NCI-H1930 (cell line): Measurements from ENCODE around the gene CYP2A7.
"Not testable (repeated sequence)": the region's sequence is repeated elsewhere in the genome, so short reads cannot be mapped to it uniquely, and the experiment has no call there.

Experiments
- DNase-seq, 2 experiments: peaks; one replicate each; lab custom pipeline; 2025; lab: John Stamatoyannopoulos, UW

CYP2A7 gene

DNA sequence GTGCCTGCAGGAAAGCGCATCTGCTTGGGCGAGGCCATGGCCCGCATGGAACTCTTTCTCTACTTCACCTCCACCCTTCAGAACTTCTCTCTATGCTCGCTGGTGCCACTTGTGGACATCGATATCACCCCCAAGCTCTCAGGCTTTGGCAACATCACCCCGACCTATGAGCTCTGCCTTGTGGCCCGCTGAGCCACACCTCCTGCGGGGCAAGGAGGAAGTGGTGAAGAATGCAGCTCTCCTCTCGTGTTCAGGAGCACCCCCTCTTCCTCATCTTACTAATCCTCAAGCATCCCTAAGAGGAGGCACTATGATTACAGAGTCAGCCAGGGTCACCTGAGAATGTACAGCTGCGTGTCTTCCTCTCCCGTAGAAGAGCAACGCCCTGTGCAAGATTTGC lies 17.9 kb upstream of the CYP2A7 start:
- not testable (repeated sequence) for DNase-seq

DNA sequence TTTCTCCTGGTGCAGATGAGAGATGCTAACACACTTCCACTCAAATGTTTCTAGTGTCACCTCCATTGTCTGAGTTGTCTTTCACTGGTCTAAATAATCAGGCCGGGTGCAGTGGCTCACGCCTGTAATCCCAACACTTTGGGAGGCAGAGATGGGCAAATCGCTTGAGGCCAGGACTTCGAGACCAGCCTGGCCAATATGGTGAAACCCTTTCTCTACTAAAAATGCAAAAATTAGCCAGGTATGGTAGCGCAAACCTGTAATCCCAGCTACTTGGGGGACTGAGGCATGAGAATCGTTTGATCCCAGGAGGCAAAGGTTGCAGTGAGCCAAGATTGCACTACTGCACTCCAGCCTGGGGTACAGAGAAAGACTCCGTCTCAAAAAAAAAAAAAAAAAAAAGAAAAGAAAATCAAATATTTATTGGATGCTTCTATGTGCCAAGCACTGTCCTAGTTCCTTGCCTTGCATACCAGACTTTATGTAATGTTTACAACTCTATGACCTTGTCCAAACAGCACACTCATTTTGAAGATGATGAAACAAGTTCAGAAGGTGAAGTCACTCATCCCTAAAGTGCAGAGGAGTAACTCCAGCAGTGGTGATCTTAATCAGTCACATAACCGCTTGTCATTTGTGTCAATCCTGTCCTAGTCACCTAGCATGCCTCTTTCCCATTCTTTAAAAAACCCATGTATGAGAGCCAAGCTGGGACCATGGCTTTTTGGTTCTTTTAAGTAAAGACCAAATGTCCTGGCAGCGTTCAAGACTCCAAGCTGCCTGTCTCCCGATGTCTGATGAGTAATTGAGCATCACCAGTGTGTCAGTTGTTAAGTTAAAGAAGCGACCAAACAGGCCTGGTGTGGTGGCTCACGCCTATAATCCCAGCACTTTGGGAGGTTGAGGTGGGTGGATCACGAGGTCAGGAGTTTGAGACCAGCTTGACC lies 15.1 kb upstream of the CYP2A7 start:
- peak in 1 of 2 experiments; percentile 27 for DNase-seq

DNA sequence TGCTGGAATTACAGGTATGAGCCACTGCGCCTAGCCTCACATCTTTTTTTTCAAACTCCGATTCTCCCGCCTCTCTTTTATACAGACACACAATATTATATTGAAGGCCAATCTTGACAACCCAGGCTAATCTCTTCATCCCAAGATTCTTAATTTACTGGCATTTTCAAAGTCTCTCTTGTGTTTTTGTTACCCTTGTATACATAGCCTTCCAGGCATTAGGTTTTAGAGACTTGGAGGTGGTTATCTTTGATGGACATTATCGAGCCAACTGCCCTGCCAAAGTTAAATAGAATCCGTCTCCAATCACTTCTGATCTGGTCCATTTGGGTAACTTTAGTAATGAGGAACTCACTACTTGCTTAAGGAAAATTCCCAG lies 14.4 kb upstream of the CYP2A7 start:
- DNase-seq = no peak

DNA sequence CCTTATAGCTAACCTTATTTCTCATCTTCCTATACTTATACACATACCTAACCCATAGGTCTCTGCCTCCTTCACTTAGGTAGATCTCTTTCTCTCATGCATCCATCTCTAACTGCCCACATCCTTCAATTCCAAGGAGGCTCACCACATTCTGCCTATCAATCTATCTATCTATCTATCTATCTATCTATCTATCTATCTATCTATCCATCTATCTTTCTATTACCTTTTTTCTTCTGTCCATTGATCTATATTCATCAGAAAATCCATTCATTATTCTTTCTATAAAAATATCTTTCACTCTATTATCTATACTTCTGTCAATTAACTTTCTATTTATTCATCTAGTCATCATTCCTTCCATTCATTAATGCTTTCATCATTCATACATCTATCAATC lies 11.1 kb upstream of the CYP2A7 start:
- DNase-seq = no peak

DNA sequence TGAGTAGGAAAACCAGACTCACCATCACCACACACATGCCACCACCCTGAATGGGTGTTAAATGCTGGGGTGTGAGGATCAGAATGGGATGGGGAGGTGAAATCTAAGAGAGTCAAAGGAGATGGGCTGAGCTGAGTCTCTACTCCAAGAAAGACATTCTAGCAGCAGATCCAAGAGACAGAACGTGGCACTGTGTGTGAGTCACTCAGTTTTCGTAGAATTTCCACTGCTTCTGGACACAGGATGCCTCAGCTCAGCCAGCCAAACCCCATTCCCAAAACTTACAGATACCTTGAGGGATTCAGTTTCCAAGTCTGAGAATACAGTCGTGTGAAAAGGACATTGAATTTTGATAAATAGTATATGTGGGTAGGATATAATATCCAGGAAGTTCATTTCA lies 7.3 kb upstream of the CYP2A7 start:
- no peak for DNase-seq

DNA sequence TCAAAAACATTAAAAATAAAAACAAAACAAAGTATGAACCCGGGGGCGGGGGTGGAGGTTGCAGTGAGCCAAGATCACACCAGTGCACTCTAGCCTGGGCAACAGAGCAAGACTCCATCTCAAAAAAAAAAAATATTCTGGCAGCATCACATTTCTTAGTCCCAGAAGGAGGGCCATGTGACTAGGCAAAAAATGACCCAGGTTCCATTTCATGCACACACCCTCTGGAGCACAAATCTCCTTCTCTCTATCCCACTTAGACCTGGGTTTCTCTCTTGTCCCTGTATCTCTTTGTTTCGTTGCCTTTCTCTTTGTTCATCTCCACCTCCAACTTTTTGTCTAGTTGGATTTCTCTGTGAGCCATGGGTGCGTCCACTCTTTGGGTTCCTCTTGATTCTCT lies 6.2 kb upstream of the CYP2A7 start:
- no peak for DNase-seq

DNA sequence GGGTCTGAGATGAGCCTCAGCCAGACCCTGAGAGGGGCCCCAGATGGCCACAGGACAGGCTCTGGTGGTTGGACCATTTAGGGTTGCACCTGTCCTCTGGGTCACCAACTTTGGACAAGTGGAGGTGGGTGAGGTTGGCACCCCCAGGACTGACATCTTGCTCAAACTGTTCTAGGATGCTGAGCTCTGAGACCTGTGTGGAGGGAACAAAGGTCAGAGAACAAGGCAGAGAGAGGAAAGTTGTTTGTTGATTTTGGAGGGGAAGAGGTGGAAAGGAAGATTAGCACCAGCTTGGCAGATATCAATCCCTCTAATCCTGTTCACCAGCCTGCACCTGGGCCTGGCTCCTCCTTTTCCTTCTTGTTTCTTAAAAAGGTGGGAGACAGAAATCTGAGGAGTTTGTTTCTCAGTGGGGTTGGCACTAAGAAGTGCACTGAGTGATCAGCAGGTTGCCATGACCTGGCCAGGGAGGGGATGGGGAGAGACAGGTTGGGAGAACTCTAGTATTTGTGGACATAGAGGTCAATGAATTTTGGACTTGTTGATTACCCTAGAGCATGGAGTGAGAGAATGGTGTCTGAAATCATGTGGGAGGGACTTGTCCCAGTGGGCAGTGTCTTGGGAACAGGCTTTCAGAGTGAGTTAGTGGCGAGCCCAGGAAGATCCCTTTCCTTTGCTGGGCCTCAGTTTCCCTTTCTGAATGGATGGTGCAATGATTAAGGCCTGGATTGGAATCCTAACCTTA lies 2.3 kb upstream of the CYP2A7 start:
- not testable (repeated sequence) for DNase-seq

DNA sequence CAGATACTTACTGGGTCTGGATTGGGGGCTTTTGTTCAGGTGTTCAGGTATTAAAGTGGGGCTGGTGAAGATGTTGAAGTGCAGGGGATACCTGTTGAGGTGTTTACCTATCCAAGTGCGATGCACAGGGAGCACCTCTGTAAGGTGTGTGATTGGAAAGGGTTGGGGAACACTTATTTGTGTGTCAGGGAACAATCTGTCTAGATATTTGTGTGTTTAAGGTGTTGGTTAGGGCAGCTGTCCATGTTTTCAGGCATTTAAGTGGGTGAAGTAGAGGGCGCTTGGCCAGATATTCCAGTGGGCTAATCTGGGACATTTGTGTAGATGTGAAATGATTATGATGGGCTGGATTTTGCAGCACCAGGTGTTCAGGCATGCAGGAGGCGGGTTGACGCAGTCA lies 2.7 kb downstream of the CYP2A7 start:
- DNase-seq = not testable (repeated sequence)

DNA sequence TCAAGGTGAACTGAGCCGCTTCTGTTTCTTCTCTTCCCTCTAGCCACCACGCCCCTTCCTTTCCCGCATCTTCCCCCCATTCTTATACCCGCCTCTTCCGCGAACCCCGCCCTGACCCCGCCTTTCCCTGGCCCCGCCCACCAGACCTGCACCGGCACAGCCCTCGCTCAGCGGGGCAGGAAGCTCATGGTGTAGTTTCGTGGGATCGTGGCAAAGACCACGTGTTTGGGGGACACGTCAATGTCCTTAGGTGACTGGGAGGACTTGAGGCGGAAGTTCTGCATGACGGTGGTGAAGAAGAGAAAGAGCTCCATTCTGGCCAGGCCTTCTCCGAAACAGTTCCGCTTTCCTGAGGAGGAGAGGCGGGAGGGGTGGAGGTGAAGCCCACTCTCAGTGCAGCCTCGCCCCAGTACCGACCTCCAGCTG lies 6.5 kb downstream of the CYP2A7 start:
- not testable (repeated sequence) for DNase-seq

DNA sequence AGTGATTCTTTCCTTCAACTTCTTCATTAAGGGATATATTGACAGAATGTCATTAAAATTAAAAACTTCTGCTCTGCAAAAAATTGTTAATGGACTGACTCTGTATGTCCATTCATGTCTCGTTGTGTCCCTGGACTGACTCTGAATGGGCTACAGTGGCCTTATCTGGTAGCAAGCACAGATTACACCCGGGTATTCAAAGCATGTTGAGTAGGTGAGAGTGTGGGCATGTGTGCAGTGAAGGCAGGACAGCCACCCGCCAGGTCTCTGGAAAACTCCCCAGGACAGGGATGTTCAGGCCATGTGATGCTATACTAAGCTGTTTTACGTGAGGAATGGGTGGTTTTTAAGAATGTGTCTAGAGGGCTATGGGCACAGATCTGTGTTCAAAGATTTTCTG lies 7.2 kb downstream of the CYP2A7 start:
- not testable (repeated sequence) for DNase-seq

DNA sequence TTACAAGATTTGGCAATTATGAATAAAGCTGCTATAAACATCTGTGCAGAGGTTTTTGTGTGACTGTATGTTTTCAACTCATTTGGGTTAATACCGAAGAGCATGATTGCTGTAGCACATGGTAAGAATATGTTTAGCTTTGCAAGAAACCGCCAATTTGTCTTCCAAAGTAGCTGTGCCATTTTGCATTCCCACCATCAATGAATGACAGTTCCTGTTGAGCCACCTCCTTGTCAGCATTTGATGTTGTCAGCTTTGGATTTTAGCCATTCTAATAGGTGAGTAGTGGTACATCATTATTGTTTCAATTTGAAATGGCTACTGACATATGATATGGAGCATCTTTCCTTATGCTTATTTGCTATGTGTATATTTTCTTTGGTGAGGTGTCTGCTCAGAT lies 8.2 kb downstream of the CYP2A7 start:
- DNase-seq = not testable (repeated sequence)

DNA sequence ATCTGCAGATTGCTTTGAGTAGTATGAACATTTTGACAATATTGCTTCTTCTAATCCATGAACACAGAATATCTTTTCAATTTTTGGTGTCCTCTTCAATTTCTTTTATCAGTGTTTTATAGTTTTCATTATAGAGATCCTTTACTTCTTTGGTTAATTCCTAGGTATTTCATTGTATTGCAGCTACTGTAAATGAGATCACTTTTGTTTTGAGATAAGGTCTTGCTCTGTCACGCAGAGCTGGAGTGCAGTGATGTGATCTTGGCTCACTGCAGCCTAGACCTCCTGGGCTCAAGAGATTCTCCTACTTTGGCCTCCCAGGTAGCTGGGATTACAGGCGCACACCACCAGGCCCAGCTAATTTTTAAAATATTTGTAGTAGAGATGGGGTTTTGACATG lies 9.8 kb downstream of the CYP2A7 start:
- no peak for DNase-seq

DNA sequence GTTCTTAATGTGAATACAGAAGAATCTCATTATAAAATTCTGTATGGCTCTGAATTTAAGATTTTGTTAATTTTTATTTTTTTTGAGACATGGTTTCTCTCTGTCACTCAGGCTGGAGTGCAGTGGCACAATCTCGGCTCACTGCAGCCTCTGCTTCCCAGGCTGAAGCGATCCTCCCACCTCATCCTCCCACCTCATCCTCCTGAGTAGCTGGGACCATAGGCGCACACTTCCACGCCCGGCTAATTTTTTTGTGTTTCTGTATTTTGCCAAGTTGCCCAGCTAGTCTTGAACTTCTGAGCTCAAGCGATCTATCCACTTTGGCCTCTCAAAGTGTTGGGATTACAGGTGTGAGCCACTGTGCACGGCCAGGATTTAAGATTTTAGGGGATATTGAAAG lies 14.3 kb downstream of the CYP2A7 start:
- DNase-seq = no peak

DNA sequence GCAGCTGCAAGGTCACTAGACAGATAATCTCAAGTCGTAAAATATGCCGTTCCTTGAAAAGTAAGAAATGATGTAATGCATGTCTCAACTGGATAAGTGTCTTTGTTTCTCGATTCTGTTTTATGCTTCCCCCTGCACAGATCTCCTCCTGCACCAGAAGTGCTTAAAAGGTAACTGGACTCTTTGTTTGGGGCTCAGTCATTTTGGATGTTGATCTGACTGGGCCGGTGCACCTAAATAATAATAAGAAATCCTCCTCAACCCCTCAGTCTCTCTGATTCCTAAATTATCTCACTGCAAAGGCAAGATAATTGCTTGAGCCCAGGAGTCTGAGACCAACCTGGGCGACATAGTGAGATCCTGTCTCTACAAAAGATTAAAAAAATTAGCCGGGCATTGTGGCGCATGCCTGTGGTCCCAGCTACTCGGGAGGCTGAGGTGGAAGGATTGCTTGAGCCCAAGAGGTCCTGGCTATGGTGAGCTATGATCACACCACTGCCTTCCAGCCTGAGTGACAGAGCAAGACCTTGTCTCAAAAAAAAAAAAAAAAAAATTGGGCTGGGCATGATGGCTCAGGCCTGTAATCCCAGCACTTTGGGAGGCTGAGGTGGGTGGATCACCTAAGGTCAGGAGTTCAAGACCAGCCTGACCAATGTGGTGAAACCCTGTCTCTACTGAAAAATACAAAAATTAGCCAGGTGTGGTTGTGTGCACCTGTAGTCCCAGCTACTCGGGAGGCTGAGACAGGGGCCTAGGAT lies 17.1 kb downstream of the CYP2A7 start:
- not testable (repeated sequence) for DNase-seq

DNA sequence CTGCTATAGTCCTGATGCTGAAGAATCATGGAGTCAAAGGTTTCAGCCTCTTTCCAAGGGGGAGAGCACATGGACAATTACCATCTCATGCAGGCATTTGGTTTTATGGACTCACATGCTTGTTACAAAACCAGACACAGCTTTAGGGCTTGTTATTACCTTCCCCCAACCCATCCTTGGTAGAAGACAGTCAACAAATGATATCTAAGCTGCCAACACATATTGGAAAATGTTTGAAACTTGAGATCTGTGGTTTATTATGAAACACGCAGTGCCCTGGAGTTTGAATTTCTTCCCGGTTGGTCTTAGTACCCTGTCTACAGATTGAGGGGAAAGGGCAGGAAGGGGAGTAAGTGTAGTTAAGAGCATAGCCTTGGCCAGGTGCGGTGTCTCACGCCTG lies 19.2 kb downstream of the CYP2A7 start:
- DNase-seq = no peak

DNA sequence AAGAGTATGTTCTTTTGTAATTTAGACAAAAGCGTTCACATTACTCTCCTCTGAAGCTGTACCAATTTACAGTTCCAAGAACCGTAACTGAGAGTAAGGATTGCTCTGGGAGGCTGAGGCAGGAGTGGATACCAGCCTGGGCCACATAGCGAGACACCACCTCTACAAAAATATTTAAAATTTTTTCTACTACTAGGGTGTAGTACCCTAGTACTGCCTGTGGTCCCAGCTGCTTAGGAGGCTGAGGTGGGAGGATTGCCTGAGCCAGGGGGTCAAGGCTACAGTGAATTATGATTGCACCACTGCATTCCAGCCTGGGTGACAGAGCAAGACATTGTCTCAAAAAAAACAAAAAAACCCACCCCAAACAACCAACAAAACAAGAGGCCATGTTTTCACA lies 19.7 kb downstream of the CYP2A7 start:
- DNase-seq = no peak

DNA sequence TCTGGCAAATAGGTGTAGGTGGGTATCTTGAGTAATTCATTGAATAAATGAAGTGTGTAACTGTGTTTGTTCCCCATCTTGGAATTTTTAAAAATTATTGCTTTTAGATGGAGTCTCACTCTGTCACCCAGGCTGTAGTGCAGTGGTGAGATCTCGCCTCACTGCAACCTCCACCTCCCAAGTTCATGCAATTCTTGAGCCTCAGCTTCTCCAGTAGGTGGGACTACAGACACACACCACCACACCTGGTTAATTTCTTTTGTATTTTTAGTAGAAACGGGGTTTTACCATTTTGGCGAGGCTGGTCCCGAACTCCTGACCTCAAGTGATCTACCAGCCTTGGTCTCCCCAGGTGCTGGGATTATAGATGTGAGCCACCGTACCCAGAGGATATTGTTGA lies 23.9 kb downstream of the CYP2A7 start:
- no peak for DNase-seq

DNA sequence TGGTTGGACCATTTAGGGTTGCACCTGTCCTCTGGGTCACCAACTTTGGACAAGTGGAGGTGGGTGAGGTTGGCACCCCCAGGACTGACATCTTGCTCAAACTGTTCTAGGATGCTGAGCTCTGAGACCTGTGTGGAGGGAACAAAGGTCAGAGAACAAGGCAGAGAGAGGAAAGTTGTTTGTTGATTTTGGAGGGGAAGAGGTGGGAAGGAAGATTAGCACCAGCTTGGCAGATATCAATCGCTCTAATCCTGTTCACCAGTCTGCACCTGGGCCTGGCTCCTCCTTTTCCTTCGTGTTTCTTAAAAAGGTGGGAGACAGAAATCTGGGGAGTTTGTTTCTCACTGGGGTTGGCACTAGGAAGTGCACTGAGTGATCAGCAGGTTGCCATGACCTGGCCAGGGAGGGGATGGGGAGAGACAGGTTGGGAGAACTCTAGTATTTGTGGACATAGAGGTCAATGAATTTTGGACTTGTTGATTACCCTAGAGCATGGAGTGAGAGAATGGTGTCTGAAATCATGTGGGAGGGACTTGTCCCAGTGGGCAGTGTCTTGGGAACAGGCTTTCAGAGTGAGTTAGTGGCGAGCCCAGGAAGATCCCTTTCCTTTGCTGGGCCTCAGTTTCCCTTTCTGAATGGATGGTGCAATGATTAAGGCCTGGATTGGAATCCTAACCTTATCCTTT lies 29.4 kb downstream of the CYP2A7 start:
- DNase-seq = not testable (repeated sequence)

DNA sequence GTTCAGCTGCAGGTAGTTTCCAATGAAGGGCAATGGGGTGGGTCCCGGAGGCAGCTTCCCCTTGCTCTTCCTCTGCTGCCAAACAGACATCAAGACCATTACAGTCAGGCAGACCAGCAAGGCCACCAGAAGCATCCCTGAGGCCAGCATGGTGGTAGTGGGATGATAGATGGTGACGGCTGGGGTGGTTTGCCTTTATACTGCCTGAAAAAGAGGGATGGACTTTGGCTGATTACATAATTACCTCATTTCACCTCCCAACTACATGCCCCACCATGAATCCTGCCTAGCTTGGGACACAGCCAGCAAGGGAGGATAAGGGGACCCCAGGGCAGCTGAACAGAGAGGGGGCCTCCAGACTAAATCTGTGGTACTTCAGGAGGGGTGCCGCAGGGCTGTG lies 31.8 kb downstream of the CYP2A7 start, which contains the start of gene CYP2A6:
TSS of gene CYP2A6 (minus strand) at position 171 of the 400 bp plus-strand sequence. CDS start at position 150, 21 bp downstream.
- not testable (repeated sequence) for DNase-seq

DNA sequence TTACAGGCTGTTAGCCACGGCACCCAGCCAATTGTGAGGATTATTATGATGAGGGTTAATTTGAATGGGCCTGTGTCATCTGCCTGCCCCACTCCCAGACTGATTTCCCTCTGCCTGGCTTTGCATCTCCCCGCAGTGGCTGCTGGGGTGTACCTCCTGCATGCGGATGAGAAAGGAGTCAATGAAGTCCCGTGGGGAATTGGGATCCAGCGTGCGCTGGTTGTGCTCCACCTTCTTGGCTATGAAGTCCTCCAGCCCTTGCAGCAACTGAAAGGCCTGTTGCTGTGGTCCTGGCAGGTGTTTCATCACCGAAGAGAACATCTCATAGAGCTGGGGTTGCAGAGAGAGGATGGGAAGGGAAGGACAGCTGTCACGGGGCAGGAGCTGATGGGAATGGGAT lies 35.3 kb downstream of the CYP2A7 start:
- not testable (repeated sequence) for DNase-seq

DNA sequence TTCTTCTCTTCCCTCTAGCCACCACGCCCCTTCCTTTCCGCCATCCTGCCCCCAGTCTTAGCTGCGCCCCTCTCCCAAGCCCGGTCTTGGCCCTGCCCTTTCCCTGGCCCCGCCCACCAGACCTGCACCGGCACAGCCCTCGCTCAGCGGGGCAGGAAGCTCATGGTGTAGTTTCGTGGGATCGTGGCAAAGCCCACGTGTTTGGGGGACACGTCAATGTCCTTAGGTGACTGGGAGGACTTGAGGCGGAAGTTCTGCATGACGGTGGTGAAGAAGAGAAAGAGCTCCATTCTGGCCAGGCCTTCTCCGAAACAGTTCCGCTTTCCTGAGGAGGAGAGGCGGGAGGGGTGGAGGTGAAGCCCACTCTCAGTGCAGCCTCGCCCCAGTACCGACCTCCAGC lies 38.4 kb downstream of the CYP2A7 start:
- not testable (repeated sequence) for DNase-seq
